Superior temporal gyrus (tissue), 1 donor: Measurements from ENCODE around the gene GRK1.

Source experiments
- DNase-seq: peaks from one replicate; pipeline ENCODE4 v3.0.0-alpha.2; 2016; ENCODE audit errors: extremely low spot score

GRK1 gene

GRCh38 chr13:113650275-113650674, 16.7 kb upstream of the GRK1 start:
- DNase-seq: no peak

GRCh38 chr13:113650731-113651148, 16.3 kb upstream of the GRK1 start:
- no peak for DNase-seq

GRCh38 chr13:113651511-113652403, 15.3 kb upstream of the GRK1 start:
- no peak for DNase-seq

GRCh38 chr13:113652404-113653263, 14.4 kb upstream of the GRK1 start:
- DNase-seq: no peak

GRCh38 chr13:113653264-113654174, 13.5 kb upstream of the GRK1 start:
- DNase-seq: no peak

- DNase-seq: no peak
Observed at GRCh38 chr13:113654175-113654560, 12.9 kb upstream of the GRK1 start.

- no peak for DNase-seq
Observed at GRCh38 chr13:113654591-113655345, 12.3 kb upstream of the GRK1 start.

GRCh38 chr13:113655346-113656002, 11.5 kb upstream of the GRK1 start:
- DNase-seq: no peak

- no peak for DNase-seq
Observed at GRCh38 chr13:113656003-113656588, 10.9 kb upstream of the GRK1 start.

GRCh38 chr13:113656831-113657671, 10.0 kb upstream of the GRK1 start:
- no peak for DNase-seq

GRCh38 chr13:113657851-113658741, 8.9 kb upstream of the GRK1 start, which contains the start of gene ATP4B:
ATP4B (minus strand) TSS chr13:113658198; CDS start chr13:113658144, 54 bp downstream.
- DNase-seq: no peak

- no peak for DNase-seq
Observed at GRCh38 chr13:113658836-113659235, 8.2 kb upstream of the GRK1 start.

GRCh38 chr13:113659337-113659736, 7.7 kb upstream of the GRK1 start:
- no peak for DNase-seq

- no peak for DNase-seq
Observed at GRCh38 chr13:113660066-113660465, 7.0 kb upstream of the GRK1 start.

GRCh38 chr13:113661509-113661908, 5.5 kb upstream of the GRK1 start:
- no peak for DNase-seq

GRCh38 chr13:113663934-113664333, 3.1 kb upstream of the GRK1 start:
- DNase-seq: no peak

- no peak for DNase-seq
Observed at GRCh38 chr13:113664751-113665596, 2.0 kb upstream of the GRK1 start.
